Fibroblast of skin of right biceps (primary cell): ENCODE results near the gene SUGP2.
"Not testable (repeated sequence)": the region's sequence is repeated elsewhere in the genome, so short reads cannot be mapped to it uniquely, and the experiment has no call there.

Experiments
- DNase-seq: peaks from one replicate; pipeline ENCODE4 v3.0.0-alpha.2; 2013

The SUGP2 gene

DNA sequence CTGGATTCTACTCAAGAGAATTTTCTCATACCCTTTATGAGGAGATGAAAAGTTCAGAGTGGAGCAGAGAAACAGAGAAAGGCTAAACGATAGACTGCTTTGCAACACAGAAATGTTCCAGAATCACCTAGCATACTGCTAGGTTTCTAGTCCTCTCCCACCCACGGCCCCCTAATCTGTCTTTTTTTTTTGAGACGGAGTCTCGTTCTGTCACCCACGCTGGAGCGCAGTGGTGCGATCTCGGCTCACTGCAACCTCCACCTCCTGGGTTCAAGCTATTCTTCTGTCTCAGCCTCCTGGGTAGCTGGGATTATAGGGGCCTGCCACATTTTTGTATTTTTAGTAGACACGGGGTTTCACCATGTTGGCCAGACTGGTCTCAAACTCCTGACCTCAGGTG lies 4.8 kb downstream of the SUGP2 start:
- no peak for DNase-seq

DNA sequence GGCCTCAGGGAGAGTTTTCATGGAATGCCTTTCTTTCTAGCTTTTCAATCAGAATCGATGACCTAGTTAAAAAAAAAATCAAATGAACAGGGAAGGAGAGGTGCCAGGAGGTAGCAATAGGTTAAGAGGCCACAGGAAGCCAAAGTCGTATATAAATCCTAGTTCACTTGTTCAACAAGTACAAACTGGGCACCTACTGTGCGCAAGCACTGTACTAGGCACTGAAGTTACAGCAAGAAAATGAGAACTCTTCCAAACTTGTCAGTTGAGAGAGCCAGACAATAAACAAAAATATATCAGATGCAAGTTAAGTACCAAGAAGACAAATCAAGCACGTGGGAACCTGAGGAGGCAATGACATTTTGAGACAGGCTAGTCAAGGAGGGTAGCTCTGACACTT lies 6.1 kb downstream of the SUGP2 start:
- no peak for DNase-seq

DNA sequence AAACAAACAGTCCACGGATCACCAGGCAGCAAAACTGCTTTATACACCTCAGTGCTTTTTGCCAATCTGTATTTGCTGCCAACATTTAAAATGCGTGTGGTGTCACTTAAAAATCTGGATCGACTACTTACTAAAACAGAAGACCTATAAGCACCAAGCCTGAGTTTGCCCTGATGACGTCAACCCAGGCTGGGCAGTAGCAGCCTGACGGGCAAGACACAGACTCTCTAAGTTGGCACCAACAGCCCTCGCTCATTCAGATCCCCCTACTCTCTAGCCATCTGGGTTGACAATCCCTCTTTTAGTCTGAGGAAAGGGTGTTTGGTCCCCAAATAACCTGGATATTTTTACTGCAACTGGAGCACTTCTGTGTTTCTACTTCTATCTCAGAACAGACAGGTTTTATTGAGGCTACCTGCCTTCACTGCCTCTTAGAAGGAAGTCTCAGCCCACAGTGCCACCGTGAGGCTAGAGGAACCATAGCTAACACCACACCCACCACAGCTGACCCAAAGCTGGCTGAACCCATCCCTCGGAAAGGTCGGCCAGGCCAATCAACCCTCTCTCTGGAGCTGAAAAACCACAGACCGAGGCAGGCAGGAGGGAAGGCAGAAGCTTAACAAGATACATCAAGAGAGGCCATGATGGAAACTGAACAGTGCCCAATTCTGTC lies 6.9 kb downstream of the SUGP2 start:
- no peak for DNase-seq

DNA sequence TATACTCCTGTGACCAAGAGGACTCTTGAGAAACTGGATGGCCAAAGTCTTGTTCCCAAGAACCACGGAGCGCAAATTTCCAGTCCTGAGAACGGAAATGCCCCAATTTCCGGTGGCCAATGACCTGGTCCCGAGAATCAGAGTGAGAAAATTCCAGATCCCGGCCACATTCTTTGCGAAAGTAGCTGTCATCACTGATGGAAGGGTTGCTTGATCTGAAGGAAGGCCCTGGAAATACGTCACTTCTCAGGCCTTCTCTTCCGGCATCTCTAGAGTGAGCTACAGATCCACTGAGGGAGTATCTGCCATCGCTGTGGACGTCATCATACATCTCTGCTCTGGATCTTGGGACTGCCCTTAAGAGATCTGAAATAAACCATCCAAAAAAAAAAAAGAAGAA lies 7.5 kb downstream of the SUGP2 start:
- DNase-seq: no peak

DNA sequence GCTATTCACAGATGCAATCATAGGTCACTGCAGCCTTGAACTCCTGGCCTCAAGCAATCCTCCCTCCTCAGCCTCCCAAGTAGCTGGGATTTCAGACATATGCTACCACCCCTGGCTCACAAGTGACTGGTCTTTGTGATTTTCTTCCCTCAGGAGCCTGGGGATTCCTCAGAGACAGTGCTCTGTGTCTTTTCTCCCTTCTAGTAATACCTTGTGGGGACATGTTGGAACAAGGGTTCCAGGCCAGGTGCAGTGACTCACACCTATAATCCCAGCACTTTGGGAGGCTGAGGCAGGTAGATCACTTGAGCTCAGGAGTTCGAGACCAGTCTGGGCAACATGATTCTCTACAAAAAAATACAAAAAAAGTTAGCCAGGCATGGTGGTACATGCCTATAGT lies 9.9 kb downstream of the SUGP2 start:
- DNase-seq: not testable (repeated sequence)

DNA sequence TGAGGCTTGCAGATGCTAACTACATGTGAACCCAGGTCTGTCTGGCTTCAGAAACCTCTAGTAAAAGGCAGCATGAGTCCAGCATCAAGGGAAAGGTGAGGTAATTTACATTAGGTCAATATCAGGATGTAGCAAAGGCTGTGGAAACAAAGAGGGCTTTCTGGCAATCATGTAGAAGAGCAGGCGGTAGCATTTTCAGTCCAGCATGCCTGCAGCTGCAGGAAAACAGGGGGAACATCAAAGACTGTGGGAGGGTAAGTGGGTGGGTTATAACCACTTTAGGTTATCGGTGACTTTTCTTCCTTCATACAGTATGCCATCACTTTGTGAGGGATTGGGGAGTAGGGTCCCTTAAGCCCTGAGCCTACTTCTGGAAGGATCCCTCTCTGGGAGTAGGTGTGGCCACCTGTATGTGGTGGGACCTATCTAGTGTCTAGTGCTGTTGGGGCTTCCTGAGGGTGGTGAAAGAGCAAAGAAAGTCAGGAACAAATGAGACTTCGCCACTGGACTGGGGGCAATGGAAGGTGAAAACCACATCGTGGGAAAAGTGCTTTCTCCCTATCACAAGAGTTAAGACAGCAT lies 10.8 kb downstream of the SUGP2 start:
- no peak for DNase-seq

DNA sequence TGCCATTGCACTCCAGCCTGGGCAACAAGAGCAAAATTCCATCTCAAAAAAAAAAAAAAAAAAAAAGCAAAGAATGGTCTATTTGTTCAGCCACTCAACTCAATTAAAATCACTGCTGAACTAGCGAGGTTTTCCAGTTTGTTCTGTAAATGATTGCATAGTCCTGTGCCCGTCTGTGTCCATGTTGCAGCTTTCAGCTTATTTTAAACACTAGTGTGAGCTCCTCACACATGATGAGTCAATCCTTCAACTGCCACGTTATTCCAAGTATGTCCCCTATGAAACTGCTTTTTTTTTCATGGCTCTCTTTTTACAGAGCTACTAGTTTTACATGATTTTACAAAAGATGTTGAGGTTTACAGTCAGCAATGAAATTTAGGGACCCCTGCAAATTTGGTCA lies 12.2 kb downstream of the SUGP2 start:
- DNase-seq: peak; percentile 63

DNA sequence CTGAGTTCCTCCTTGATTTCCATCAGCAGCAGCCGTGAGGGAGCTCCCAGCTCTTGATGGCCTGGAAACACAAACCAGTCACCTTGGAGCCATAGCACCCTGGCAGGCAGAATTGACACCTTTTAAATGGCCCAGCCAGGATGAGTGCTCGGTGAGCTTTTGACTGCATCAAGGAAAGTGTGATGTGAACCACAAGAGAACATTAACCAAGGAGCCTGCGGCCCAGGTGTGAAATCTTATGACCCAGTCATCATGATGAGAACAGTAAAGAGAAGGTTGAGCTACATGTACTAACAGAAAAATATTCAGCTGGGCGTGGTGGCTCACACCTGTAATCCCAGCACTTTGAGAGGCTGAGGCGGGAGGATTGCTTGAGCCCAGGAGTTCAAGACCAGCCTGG lies 22.8 kb downstream of the SUGP2 start:
- no peak for DNase-seq

DNA sequence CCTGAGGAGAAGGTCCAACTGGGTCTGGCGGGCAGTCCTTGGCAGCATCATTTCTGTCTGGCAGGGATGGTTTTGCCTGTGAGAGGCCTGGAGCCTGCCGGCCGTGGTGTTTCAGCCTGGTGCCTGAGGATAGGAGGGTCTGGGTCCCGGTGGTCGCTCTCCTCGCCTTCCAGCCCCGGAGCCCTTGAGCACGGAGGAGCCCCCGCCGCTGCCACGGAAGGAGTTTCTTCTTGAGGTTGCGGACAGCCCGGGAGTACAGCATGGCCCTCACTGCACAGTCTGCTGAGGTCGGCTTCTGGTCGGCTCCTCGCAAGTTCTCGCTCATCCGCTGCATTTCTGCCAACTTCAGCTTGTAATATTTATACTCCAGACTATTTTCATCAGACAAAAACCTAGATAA lies 23.4 kb downstream of the SUGP2 start:
- no peak for DNase-seq

DNA sequence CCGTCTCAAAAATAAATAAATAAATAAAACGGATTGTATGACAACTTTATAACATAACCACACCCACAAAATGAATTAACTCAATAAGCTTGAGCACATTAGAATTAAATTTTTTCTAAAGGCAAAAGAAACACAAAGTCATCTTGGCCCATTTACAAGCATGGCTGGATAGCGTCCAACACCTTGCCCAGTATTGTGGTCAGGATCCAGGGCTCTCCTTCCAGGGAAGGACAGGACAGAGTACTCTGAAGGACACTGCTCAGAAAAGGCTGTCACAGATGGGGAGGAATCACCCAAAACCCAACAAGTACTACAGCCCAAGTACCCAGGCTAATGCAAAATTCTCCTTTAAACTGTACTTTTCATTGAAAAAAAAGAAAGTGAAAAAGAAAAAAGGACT lies 27.1 kb downstream of the SUGP2 start:
- DNase-seq: no peak

DNA sequence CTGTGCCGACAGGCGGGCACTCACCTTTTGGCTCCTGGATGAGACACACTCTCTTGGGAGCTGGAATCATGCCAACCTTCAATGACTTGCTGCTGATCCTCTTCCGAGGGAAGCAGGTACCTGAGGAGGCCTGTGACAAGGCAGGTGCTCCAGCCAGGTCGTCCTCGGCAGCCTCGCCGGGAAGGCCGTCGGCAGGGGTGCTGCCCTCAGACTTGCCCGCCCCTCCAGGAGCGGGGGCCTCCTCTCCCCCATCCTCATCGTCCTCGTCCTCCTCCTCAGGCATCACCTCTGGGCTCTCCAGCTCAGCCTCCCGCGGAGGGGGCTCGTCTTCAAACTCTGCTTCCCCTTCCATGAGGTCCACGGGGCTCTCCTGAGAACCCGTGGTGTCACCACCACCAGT lies 29.2 kb downstream of the SUGP2 start:
- DNase-seq: no peak

DNA sequence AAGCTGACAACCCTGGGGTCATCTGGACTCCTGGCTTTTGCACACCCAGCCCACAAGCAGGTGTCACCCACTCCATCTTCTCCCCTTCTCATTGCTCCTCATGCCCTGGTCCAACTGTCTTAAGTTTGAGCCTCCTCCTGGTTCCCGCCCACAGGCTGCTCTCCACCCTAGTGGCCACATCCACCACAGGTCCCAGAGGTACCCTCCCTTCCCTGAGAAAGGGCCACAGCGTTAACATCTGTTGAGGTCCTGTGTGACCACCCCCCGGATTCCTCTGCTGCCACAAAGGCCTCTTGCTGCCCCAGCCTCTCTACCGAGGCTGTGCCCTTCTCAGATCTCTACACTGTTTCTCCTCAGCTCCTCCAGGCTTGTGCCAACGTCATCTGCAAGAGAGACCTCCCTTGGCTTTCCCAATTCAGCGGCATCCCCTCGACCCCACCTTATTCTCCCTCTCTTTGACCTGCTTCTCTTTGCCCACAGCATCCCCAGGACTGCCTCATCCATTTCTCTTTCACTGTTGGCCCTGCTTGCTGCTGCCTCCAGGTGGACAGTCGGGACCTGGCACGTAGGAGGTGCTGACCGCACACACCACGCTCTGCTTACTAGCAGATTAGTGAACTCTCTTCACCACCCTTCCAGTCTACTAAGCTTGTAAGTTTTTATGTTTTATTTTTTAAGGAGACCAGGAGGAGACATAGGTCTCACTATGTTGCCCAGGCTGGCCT lies 33.3 kb downstream of the SUGP2 start:
- no peak for DNase-seq

DNA sequence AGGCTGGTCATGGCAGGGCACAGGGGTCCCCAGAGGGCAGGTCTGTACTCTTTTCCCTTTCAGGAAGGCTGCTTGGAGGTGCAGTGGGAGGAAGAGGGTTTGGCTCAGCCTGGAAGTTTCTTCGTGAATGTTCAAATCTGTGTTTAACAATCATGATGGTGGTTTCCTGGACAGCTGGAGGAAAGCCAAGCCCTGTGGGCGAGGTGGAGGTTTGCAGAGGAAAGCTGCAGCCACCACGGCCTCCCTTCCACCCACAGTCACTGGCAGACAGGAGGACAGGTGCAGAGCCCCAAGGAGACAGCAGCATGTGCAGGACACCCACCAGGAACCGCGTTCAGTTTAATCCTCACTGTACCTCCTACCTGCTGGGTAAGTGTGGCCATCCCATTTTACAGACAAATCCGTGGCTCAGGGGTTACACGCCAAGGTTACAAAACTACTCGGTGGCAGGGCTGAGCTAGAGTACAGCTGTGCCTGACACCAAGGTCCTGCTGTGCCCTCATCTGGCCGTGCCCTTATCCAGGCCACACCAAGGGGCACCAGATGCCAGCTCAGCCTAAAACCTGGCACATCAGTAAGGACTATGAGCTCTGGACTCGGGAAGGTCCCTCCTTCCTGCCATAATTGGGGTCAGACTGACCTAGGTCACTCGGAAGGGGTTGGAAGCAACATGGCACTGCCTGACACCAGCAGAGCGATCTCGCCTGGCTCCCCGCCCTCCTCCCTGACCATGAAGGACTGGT lies 34.1 kb downstream of the SUGP2 start:
- DNase-seq: peak; percentile 13

DNA sequence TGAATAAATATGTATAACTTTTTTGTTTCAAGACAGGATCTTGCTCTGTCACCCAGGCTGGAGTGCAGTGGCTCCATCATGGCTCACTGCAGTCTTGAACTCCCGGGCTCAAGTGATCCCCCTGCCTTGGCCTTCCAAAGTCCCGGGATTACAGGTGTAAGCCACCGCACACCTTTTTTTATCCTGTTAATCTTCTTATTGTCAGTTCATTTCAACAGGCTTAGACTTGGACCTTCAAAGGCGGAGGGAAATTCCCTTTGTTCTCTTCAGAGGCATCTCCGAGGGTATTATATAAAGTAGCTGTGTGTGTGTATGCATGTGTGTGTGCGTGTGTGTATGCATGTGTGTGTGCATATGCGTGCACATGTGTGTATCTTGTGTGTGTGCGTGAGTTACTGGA lies 35.0 kb downstream of the SUGP2 start:
- DNase-seq: no peak

DNA sequence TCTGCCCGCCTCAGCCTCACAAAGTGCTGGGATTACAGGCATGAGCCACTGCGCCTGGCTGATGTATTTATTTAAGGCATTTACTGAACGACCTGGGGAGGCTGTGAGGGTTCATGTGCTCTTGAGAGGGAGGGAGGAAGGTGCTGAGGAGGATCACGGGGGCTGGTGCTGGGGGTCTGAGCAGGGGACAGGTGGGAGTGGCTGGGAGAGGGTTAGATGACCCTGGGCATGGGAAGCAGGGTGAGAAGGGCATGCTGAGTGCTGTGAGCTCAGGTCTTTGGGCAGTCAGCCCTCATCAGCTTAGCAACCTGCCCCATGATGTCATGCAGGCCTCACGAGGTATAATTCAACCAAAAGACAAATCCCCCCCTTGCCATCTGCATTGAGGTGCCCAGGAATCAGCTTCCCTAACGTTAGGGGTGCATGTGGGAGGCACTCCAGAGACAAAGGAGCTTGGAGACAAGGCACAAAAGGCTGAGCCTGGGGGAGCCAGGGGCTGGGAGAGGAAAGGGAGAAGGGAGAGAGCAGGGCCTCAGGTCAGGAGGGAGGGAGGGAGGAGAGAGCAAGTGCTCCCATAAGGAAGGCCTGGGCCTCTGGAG lies 36.4 kb downstream of the SUGP2 start:
- no peak for DNase-seq

DNA sequence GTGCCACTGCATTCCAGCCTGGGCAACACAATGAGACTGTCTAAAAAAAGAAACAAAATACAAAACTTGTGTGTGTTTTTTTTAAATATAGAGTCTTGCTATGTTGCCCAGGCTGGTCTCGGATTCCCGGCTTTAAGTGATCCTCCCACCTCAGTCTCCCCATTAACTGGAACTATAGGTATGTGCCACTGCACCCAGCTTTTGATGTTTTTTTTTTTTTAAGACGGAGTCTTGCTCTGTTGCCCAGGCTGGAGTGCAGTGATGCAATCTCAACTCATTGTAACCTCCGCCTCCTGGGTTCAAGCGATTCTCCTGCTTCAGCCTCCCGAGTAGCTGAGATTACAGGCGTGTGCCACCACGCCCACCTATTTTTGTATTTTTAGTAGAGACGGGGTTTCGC lies 37.0 kb downstream of the SUGP2 start:
- DNase-seq: no peak

DNA sequence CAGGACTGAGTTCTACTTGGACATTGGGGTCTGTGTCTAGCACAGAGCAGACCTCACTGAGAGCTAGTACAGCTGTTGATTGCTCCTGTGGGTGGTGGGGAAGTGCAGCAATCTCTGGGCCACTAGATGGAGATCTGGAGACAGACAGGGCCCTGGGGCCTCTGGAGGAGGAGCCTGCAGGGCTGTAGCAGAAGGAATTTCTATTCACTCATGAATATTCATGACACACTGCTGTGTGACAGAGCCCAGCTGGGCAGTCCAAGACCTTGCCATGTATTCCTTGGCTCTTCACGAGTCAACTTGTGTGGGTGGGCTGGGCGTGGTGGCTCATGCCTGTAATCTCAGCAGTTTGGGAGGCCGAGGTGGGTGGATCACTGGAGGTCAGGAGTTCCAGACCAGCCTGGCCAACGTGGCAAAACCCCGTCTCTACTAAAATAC lies 37.5 kb downstream of the SUGP2 start:
- peak; percentile 72 for DNase-seq

DNA sequence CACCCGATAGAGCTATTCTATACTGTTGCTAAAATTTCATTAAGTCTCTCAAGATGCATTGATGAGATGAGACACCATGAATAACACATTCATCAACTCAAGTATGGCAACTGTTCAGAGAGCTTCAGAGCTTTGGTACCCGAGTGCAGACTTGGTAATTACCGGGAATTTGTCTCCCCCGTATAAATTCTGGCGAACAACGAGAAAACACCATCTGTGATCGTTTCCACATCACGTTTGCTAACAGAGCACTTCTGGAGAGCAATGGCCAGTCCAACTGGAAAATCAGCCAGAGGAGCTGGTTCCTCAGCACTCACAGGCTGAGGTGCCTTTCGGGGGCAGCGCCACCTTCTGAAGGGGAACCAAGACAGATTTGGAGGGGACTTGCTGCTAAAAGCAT lies 40.2 kb downstream of the SUGP2 start:
- no peak for DNase-seq

DNA sequence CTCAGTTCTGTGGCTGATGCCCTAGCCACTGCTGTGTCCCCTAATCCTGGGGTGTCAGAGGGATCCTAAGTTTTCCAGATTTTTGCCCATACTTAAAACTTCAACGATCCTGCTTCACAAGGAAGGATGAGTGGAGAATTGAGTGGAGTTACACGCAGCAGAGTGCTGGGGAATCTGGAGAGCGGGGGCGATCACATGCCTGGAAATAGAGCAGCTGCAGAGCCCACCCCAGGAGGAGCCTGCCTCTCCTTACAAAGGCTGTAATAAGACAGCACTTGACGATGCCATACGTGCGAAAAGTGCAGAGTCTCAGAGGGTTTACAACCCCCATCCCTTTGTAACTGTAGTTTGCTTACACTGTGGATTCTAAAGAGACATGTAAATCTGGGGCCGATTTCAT lies 40.6 kb downstream of the SUGP2 start:
- no peak for DNase-seq

DNA sequence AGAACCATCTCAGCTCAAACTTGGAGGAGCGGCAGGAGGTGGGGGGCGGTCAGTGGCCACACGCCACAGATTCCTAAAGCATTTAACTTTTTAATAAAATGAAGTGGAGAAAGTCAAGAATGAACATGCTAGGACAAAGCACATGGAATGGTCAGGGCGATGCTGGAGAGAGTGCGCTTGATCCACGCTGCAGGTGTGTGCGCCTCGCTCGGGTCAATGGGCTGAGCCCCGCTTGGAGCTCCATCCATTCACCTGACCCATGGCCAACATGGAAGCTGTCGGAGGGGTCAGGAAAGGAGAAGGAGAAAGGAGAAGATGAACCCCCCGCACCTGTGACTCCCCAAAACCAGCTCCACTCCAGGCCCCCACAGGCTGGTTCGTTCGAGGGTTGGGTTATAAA lies 41.8 kb downstream of the SUGP2 start:
- DNase-seq: no peak

DNA sequence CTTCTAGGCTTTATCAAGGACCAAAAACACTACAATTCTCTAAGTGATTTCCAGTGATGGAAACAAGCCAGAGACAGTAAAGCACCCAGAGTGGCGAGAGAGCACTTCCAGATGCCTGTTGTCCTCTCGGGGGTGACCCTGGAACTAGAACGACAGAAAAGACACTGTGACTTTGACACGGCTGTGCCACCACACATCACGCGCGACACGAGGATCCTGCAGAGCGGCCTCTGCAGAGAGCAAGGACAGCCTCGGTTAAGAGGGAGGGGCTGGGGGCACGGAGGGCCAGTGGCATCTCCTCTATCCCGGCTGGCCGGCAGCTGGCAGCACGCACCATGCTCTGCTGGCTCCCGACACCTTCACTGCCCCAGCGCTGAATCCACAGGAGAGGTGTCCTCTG lies 42.3 kb downstream of the SUGP2 start:
- no peak for DNase-seq

DNA sequence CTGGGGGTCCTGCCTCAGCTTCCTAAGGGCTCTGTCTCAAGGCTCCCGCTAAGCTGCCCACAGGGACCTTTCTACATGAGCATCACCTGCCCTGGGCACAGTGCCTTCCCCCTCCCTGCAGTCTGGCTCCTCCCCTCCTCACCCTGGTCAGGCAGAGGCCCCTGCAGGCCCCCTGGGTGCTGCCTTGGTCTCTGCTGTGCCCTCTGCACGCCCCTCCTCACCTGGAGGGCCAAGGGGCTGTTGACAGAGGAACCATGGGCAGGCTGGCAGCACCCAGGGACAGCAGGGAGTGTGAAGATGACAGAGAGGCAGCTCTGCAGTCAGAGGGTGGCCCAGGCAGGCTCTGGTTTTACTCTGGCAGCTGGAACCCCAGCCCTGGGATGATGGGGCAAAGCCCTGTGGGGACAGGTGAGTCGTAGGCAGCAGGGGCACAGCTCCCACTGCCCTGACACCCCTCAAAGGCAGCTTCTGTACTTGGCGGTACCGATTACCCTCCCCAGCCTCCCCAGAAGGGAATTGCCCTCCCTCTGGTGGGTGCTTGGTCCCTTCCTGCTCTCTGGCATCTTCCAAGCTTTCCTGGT lies 43.1 kb downstream of the SUGP2 start:
- DNase-seq: no peak

DNA sequence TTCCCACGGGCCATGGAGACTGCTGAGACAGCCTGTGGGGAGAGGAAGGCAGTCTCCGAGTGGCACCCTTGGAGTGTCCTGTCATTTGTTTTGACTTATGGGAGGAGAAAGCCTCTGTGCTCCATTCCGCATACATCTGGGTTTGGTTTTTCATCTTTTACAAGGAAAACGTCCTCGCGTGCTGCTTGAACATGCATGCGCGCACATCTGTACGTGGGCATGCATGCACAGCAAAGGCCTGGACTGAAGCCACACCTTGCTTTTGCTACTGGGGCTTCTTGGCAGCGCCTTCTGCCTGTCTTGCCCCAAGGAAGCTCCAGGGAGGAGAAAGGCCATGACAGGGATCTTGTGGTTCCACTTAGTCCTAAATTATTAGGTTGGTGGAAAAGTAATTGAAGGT lies 44.0 kb downstream of the SUGP2 start:
- no peak for DNase-seq
